NB4 (cell line): ENCODE measurements around the gene PCDHGA3.

Experiments
- DNase-seq: peaks from one replicate; pipeline ENCODE4 v3.0.0; 2010; ENCODE audit warnings: low read depth
- H3K4me3 ChIP-seq: one replicate; pipeline ENCODE4 v1.5.1; 2011; ENCODE audit warnings: mild to moderate bottlenecking, low read depth, low read length, moderate library complexity
- CTCF ChIP-seq: IDR thresholded peaks from one replicate; pipeline ENCODE4 v1.5.1; 2012; ENCODE audit warnings: low read depth, low read length
- MAX ChIP-seq: IDR thresholded peaks from 2 replicates; pipeline ENCODE4 v1.6.1; 2011; ENCODE audit warnings: low read depth, low read length
- MYC ChIP-seq: IDR thresholded peaks from 2 replicates; pipeline ENCODE4 v1.6.1; 2011; ENCODE audit warnings: low read depth, low read length
- POLR2A ChIP-seq: IDR thresholded peaks from 2 replicates; pipeline ENCODE4 v1.6.1; 2011; ENCODE audit warnings: mild to moderate bottlenecking; ENCODE audit not compliant: insufficient read length; ENCODE audit errors: extremely low read depth

The PCDHGA3 gene

GRCh38 chr5:141355641-141356040 is 12.0 kb downstream of the PCDHGA3 start:
- TF ChIP-seq POLR2A (no peak), MYC (no peak), MAX (no peak), CTCF (no peak)
- DNase-seq: no peak
- H3K4me3 ChIP-seq: no peak overlapping the region

- H3K4me3 ChIP-seq: no peak overlapping the region
- TF ChIP-seq CTCF: no peak
- TF ChIP-seq MYC: no peak
- TF ChIP-seq MAX: no peak
- no peak for TF ChIP-seq POLR2A
- DNase-seq: no peak
These were observed 12.5 kb downstream of the PCDHGA3 start for GRCh38 chr5:141356133-141356532.

- TF ChIP-seq MYC (no peak), MAX (no peak), CTCF (no peak), POLR2A (no peak)
- no peak for DNase-seq
- H3K4me3 ChIP-seq: no peak overlapping the region
These were observed 13.3 kb downstream of the PCDHGA3 start for GRCh38 chr5:141356950-141357349.

- TF ChIP-seq CTCF (peak; percentile 62), POLR2A (no peak), MAX (no peak), MYC (no peak; the same call in 1 of the 2 replicates)
- peak; percentile 76 for DNase-seq
- peak within 1 kb of the TSS; percentile 75 for H3K4me3 ChIP-seq
These were observed 16.3 kb downstream of the PCDHGA3 start, which contains the start of gene PCDHGB2 for GRCh38 chr5:141359790-141360426. TSS of gene PCDHGB2 (plus strand) at chr5:141359994. CDS start at chr5:141360136, 142 bp downstream.

GRCh38 chr5:141360685-141361084 is 17.1 kb downstream of the PCDHGA3 start:
- peak overlapping the region; percentile 75 for H3K4me3 ChIP-seq
- no peak for DNase-seq

GRCh38 chr5:141362719-141363118 is 19.1 kb downstream of the PCDHGA3 start:
- no peak for TF ChIP-seq CTCF
- TF ChIP-seq MAX: no peak
- no peak for TF ChIP-seq MYC
- TF ChIP-seq POLR2A: no peak
- no peak for DNase-seq
- no peak overlapping the region for H3K4me3 ChIP-seq

More at GRCh38 chr5:141360685-141361084, 17.1 kb downstream of the PCDHGA3 start:
- no peak for TF ChIP-seq POLR2A
- TF ChIP-seq MAX: no peak
